Uterus (tissue), 2 donors: ENCODE measurements around the gene GSTT2B.
"Not testable (repeated sequence)": the region's sequence is repeated elsewhere in the genome, so short reads cannot be mapped to it uniquely, and the experiment has no call there.

Experiments
- CTCF ChIP-seq, 4 experiments: fragments of 200-600 bp in 2 of 4; fragments of 450-650 bp in 2 of 4; sonication (generic) in 2 of 4; IDR thresholded peaks; one replicate each; pipeline ENCODE4 v1.5.1; 2016 to 2019; ENCODE audit warnings: antibody characterized with exemption in 4 of 4, mild to moderate bottlenecking in 2 of 4, moderate library complexity in 1 of 4
- POLR2A ChIP-seq, 2 donors: fragments of 450-650 bp; IDR thresholded peaks; one replicate each; pipeline ENCODE4 v1.6.1; 2016; ENCODE audit warnings: antibody characterized with exemption in 2 of 2, mild to moderate bottlenecking in 1 of 2, moderate library complexity in 1 of 2

GRCh38 chr22:23986538-23987178 lies 25.7 kb upstream of the GSTT2B start:
- not testable (repeated sequence) for TF ChIP-seq POLR2A, CTCF (IDR thresholded peaks at IDR 0.05)
